Measurements from ENCODE around the gene OTUD3. TPM values are rescaled to one million over a fixed set of nuclear protein-coding genes. Genes with fewer than 3 reads are reported as not detected.

Gene OTUD3
- total RNA-seq, 1 experiment from 2014 or later: 9.7 TPM

GRCh38 chr1:19884312-19884711 lies 2.1 kb downstream of the OTUD3 start:
- intact Hi-C loops (cut with micrococcal nuclease; ENCODE audit: unreplicated experiment): no loop called here
- TF ChIP-seq EZH2 (IDR thresholded peaks at IDR 0.05; ENCODE audit: low read depth): no peak
- TF ChIP-seq CTCF (conservative IDR thresholded peaks at IDR 0.05): no peak
- BruUV-seq (replicated peaks): no TSS peak
- Histone ChIP-seq H3K4me3 (no peak overlapping the region), H2AFZ (no peak overlapping the region), H3K27me3 (ENCODE audit: insufficient read depth, low read depth) (no peaks in the 10 kb centered on the region), H3K4me1 (replicated peaks; ENCODE audit: insufficient read depth) (peaks cover 19% of the 10 kb centered on the region), H3K79me2 (ENCODE audit: low read depth) (peaks cover 55% of the 10 kb centered on the region), H3F3A (ENCODE audit: insufficient read depth, low read depth) (no peaks in the 10 kb centered on the region), H3K4me2 (peak overlapping the region; percentile 98; the same call in 1 of the 2 replicates), H3K27ac (no peak overlapping the region), H4K20me1 (ENCODE audit: insufficient read depth) (no peaks in the 10 kb centered on the region; the same call in 1 of the 2 replicates), H3K36me3 (ENCODE audit: low read depth) (no peaks in the 10 kb centered on the region), H3K9me3 (ENCODE audit: insufficient read depth, low read depth) (no peaks in the 10 kb centered on the region), H3K9me2 (ENCODE audit: insufficient read depth) (no peaks in the 10 kb centered on the region)
- ChIA-PET CTCF (no interaction called here), POLR2A (ENCODE audit: unreplicated experiment) (no interaction called here)
- no peak for DNase-seq

GRCh38 chr1:19885821-19886220 lies 3.6 kb downstream of the OTUD3 start:
- H3K36me3 ChIP-seq (ENCODE audit: low read depth): no peaks in the 10 kb centered on the region
- no peaks in the 10 kb centered on the region for H3K27me3 ChIP-seq (ENCODE audit: insufficient read depth, low read depth)
- H3K27ac ChIP-seq: no peak overlapping the region
- H3K79me2 ChIP-seq (ENCODE audit: low read depth): peaks cover 68% of the 10 kb centered on the region
- BruUV-seq (replicated peaks): no TSS peak
- no peak for DNase-seq
- no peaks in the 10 kb centered on the region; the same call in 1 of the 2 replicates for H4K20me1 ChIP-seq (ENCODE audit: insufficient read depth)
- TF ChIP-seq EZH2 (IDR thresholded peaks at IDR 0.05; ENCODE audit: low read depth) (no peak), CTCF (conservative IDR thresholded peaks at IDR 0.05) (no peak)
- no peak overlapping the region for H3K4me3 ChIP-seq
- H3F3A ChIP-seq (ENCODE audit: insufficient read depth, low read depth): no peaks in the 10 kb centered on the region
- H3K9me3 ChIP-seq (ENCODE audit: insufficient read depth, low read depth): no peaks in the 10 kb centered on the region
- ChIA-PET CTCF (no interaction called here), POLR2A (ENCODE audit: unreplicated experiment) (interaction anchor here (0.6 to 0.7 kb wide), 3 partner anchors 60 to 80 kb away, joined by 4 to 8 read pairs (median 4); no protein-coding TSS in a partner anchor)
- no peak overlapping the region for H2AFZ ChIP-seq
- H3K9me2 ChIP-seq (ENCODE audit: insufficient read depth): no peaks in the 10 kb centered on the region
- H3K4me2 ChIP-seq: no peak overlapping the region
- H3K4me1 ChIP-seq (replicated peaks; ENCODE audit: insufficient read depth): peaks cover 19% of the 10 kb centered on the region
- intact Hi-C loops (cut with micrococcal nuclease; ENCODE audit: unreplicated experiment): no loop called here

- intact Hi-C loops (cut with micrococcal nuclease; ENCODE audit: unreplicated experiment): no loop called here
These were observed 5.9 kb downstream of the OTUD3 start for GRCh38 chr1:19888112-19888511.

More at GRCh38 chr1:19888112-19888511, 5.9 kb downstream of the OTUD3 start:
- TF ChIP-seq EZH2 (IDR thresholded peaks at IDR 0.05; ENCODE audit: low read depth) (no peak), CTCF (conservative IDR thresholded peaks at IDR 0.05) (no peak)
- H3K9me2 ChIP-seq (ENCODE audit: insufficient read depth): no peaks in the 10 kb centered on the region
- H3K27me3 ChIP-seq (ENCODE audit: insufficient read depth, low read depth): no peaks in the 10 kb centered on the region
- H3F3A ChIP-seq (ENCODE audit: insufficient read depth, low read depth): no peaks in the 10 kb centered on the region
- H3K4me2 ChIP-seq: no peak overlapping the region
- no peak for DNase-seq
- peaks cover 68% of the 10 kb centered on the region for H3K79me2 ChIP-seq (ENCODE audit: low read depth)
- ChIA-PET POLR2A (ENCODE audit: unreplicated experiment) (interaction anchor here (0.6 kb wide), 1 partner anchor 303 kb away, joined by 4 read pairs; no protein-coding TSS in a partner anchor), CTCF (no interaction called here)
- H3K4me1 ChIP-seq (replicated peaks; ENCODE audit: insufficient read depth): peaks cover 14% of the 10 kb centered on the region
- H3K9me3 ChIP-seq (ENCODE audit: insufficient read depth, low read depth): no peaks in the 10 kb centered on the region
- no peaks in the 10 kb centered on the region; the same call in 1 of the 2 replicates for H4K20me1 ChIP-seq (ENCODE audit: insufficient read depth)
- H2AFZ ChIP-seq: no peak overlapping the region
- H3K27ac ChIP-seq: no peak overlapping the region
- H3K4me3 ChIP-seq: no peak overlapping the region
- no TSS peak for BruUV-seq (replicated peaks)
- no peaks in the 10 kb centered on the region for H3K36me3 ChIP-seq (ENCODE audit: low read depth)

Data from PC-9 (cell line).